GM19324 (cell line): ENCODE data around the gene ANKS3.
A peak's percentile ranks its signal among the peaks of the same experiment; 100 is the strongest.
"Not testable (repeated sequence)": the region's sequence is repeated elsewhere in the genome, so short reads cannot be mapped to it uniquely, and the experiment has no call there.

Experiments
- ATAC-seq: cut with Tn5 transposase; IDR thresholded peaks from one replicate; pipeline ENCODE4 v1.9.1; 2021; ENCODE audit warnings: mild to moderate bottlenecking, moderate library complexity; ENCODE audit not compliant: unreplicated experiment, low FRiP score

Gene ANKS3

DNA sequence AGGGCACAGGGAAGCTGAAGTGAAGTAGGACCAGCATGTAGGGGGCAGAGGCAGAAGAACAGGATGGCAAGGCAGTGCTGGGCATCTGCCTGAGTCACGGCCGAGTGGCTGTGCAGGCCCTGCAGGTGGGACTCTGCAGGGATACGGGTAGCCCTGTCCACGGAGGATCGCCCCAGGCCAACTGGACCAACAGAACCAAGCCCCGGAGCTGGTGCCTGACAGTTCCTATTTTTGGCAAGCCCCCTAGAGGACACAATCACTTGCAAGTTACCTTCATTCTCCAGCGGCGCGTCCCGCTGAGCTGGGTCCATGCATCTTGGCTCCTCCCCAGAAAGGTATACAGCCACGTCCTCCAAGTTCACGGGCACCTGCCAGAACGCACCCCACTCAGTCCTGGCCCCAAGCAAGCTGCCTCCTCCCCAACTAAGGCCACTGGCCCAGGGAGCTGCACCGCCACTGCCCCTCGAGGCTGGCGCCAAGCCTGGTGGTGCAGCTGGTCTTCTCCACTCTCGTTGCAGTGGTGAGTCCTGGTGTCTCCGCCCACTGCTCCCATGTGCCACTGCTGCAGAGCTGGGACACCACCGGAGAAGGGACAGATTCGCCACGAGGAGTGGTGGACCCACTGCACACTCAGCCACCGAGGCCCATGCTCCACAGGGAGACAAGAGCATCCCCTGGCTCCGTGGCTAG, 26.3 kb upstream of the ANKS3 start:
- ATAC-seq: no peak

DNA sequence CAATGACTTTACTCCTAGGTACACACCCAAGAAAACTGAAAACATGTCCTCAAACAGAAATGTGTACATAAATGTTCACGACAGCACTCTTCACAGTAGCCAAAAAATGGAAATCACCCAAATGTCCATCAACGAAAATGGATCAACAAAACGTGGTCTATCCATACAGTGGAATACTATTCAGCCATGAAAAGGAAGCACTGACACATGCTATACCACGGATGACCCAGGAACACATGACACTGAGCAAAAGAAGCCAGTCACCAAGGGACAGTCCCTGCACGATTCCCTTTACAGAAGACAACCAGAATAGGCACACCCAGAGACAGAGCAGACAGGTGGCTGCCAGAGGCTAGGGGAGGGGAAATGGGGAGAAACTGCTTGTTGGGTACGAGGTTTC, 21.6 kb upstream of the ANKS3 start:
- ATAC-seq: no peak

DNA sequence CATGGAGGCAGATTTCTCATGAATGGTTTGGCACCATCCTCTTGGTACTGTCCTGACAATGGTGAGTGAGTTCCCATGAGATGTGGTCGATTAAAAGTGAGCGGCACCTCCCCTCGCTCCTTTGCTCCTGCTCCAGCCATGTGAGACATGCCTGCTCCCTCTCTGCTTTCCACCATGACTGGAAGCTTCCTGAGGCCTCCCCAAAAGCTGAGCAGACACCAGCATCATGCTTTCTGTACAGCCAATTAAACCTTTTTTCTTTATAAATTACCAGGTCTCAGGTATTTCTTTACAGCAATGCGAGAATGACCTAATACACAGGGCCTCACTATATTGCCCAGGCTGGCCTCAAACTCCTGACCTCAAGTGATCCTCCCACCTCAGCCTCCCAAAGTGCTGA, 20.8 kb upstream of the ANKS3 start:
- no peak for ATAC-seq

DNA sequence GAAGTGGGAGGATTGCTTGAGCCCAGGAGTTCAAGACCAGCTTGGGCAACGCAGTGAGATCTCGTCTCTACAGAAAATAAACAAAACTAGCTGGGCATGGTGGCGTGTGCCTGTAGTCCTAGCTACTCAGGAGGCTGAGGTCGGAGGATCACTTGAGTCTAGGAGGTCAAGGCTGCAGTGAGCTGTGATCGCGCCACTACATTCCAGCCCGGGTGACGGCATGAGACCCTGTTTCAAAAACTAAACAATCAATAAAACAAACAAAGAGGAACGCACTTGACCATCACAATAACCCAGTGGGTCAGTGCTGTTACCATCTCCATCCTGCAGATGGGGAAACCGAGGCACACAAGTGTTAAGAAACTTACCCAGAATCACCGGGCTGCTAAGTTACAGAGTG, 19.2 kb upstream of the ANKS3 start:
- no peak for ATAC-seq

DNA sequence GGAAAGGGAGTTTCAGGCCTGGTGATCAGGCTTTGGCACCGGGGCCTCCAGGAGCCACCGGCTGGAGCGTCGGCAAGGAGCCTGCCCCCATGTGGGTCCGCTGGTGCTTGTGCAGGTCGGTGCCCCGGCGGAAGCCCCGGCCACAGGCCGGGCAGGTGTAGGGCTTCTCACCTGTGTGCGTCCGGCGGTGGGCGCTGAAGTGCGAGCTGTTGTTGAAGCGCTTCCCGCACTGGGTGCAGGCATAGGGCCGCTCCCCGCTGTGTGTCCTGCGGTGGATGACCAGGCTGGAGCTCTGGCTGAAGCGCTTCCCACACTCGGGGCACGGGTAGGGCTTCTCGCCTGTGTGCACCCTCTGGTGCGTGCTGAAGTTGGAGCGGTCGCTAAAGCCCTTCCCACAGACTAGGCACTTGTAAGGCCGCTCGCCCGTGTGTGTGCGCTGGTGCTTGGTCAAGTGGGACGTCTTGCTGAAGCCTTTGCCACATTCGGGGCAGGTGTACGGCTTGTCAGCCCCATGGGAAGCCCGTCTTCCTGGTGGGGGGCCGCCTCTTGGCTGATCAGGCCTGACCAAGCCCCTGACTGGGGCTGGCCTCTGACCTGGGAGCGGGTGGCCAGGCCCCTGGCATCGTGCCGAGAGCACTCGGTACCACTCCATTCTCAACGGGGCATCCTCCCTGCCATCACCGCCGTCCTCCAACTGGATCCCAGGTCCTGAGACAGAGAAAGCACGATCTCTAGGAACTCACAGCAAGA, 18.5 kb upstream of the ANKS3 start:
- no peak for ATAC-seq

DNA sequence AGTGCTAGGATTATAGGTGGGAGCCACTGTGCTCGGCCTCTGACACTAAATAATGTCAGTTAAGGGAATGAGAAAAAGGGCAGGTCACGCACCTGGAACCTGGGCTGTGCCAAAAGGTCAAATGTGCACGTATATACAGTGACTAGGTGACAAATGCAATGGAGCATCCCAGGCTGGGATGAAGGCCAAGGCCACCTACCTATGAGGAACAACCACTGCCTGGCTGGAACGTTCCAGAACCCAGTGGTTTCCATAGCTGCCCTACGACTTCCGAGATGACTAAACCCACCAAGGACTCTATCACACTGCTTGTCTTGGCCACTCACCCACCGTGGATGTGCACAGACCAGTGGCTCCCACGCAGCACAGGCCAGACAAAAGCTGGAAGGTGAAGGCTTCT, 16.8 kb upstream of the ANKS3 start:
- ATAC-seq: no peak

DNA sequence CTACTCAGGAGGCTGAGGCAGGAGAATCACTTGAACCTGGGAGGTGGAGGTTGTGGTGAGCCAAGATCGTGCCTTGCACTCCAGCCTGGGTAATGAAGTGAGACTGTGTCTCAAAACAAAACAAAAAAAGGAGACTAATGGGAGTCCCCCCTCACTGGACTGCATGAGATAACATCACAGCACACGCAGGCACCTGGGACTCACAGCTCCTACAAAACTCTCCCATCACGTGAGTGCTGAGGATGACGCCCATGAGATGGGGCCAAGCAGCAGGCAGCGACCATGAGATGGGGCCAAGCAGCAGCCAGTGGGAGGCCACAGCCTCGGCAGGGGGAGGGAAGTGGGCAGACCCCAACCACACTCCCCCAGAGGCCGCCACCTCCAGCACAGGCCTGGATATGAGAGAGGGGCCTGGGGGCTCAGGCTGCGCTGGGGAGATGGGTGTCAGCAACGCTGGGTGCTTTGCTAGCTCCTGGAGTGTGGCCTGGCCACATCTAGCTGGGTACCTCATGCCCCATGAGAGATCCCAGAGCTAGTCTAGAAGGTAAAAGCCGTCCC, 15.7 kb upstream of the ANKS3 start:
- no peak for ATAC-seq

DNA sequence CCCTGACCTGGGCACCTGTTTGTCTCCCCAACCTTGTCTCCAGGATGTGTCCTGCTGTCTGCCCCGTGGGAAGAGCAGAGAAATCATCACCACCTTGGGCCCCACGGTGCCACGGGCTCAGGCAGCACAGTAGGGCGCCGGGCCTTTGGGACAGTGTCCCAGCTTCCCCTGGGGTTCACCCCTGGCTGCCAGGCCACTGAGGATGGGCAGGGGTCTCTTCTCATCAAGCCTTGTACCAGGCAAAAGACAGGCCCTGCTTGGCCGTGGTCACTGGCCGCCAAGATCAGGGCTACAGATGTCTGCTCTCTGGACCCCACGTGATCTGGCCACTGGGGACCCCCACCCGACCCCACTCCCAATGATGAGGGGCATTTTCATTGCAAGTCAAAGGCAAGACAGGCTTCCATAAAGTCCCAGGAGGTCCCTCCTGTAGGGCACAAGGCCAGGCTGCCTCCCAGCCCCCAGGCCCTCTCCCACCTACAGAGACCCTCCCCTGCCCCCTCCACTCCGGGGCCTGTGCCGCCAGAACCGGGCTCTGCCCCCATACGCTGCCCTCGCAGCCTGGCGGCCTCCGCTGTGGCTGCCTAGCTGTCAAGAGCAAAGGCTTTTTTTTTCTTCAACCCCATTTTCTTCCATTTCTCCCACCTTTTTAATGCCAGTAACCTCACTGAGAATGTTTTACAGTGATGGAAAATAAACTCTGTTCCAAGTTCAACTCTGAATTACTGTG, 14.8 kb upstream of the ANKS3 start:
- ATAC-seq: no peak

DNA sequence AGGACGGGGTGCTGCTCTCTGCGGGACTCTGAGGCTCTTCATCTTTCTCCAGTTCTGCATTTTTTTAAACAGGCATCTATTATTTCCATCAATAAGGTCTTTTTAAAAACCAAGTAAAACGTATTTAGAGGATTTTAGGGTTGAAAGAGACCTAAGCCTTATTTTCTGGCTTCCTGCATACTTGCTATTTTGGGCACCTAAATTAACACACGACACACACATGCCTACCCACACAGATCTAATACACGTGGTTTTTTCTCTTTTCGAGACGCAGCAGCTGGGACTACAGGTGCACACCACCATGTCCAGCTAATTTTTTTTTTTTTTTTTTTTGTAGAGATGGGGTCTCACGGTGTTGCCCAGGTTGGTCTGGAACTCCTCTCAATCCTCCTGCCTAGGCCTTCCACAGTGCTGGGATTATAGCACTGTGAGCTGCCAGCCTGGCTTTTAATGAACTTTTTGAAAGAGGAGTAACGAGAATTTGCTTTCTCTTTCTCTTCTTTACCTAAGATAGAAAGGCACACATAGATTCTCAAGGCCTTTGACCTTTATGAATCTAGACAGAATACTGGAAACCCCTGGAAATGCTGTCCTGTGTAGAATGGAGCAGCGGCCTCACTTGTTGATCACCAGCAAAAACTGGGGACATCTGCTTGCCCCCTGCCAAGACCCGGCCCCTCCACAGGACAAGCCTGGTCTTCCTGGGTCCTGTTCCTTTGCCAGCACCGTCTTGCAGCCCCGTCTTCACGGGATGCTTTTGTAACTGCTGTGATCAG, 14.0 kb upstream of the ANKS3 start:
- ATAC-seq: no peak

DNA sequence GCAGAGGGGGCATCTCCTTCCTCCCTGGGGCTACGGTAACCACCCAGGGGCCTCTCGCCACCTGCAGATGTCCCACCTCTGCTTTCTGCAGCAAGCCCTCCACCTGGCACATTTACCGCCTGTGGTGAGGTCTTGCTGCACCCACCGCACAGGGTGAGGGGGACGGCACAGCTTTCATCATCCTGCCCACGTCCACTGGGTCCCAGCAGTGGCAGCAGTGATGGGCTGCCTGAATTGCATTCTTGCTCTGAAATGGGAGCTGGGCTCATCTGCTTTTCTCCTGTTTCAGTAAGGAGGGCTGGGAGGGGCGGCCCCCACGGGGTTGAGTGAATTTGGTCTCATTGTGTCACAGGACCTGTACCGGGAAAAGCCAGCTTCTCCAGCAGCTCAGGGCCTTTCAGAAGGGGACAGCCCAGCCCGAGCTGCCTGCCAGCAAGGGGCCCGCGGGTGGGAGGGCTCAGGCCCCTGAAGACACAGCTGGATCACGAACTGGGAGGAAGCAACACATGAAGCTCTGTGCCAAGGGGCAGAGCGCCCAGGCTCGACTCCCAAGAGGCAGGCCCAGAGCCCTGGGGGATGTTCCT, 13.0 kb upstream of the ANKS3 start:
- no peak for ATAC-seq

DNA sequence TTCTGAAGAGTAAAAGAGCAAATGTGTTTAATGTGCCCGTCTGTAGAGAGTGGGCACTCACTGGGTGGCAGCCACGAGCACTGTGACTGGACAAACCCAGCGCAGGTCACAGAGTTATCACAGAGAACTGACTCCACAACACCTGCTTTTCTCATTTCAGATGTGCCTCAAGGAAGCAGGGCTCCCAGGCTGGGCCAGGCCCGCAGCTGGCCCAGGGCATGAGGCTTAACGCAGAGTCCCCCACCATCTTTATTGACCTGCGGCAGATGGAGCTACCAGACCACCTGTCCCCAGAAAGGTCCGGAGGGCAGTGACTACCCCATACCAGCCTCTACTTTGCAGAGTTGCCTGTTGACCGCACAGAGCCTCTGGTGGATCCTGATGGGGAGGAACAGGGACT, 12.1 kb upstream of the ANKS3 start:
- ATAC-seq: no peak

DNA sequence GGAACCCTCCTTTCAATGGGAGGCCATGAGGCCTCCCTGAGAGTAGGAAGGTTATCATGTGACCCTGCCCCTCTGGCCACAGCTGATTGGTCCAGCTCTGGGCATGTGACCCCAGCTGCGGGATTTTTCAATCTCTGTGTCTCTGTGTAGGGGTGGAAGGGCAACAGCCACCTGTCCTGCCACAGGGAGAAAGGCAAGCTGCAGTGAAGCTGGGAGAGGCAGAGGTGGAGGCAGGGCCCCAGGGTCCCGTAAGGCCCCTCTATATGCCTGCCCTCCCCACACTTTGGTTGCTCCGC, 11.2 kb upstream of the ANKS3 start:
- ATAC-seq: no peak

DNA sequence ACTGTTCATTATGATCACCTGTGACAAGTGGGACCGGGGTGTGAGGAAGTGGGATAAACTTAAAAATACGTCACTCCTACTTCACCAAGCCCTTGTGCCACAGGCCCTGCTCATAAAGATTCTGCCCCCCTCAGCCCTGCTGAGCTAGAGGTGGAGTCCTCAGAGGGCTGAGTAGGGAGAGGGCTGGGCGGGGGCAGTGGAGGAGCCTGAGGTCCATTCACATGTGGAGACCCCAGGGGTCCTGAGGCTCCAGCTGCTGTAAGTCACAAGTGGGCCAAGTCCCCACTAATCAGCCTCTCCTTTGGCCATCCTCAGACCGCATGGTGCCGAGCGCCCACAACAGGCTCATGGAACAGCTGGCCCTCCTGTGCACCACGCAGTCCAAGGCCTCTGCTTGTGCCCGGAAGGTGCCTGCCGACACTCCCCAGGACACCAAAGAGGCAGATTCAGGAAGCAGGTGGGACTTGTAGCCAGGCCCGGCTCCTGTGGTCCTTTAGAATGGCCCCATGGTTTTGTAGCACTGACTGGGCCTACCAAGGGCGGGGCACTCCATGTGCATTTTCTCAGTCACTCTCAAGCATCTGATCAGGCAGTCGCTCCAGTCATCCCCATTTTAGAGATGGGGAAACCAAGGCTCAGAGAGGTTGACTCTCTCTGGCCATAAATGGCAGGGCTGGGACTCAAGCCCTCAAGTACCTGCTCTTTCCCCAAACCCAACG, 10.6 kb upstream of the ANKS3 start:
- no peak for ATAC-seq

DNA sequence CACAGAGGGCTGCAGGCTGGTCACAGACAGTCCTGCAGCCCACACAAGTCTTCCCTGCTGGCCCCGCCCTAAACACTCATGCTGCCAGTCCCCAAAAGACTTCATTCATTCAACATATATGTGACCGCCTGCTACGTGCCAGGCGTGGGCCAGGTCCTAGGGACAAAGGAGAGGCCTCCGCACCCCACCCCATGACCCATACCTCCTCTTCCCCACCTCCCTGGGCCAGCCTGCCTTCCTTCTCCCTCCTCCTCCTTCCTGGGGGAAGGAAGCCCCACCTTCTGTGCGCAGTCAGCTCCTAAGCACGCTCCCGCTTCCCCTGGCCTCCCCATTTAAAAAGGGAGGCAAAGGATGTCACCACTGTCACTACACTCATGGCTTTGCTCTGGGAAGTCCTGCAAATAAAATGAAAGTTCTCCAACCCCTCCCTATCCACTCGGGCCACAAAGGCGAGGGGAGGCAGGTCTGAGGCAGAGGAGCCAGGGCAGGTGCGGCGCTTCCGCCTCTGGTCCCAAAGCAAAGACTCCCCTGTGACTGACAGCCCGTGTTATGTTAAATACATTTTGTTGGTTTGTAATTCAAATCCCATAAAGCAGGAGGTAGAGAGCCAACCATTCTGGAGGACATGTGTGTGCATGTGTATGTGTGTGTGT, 9.3 kb upstream of the ANKS3 start:
- ATAC-seq: no peak

DNA sequence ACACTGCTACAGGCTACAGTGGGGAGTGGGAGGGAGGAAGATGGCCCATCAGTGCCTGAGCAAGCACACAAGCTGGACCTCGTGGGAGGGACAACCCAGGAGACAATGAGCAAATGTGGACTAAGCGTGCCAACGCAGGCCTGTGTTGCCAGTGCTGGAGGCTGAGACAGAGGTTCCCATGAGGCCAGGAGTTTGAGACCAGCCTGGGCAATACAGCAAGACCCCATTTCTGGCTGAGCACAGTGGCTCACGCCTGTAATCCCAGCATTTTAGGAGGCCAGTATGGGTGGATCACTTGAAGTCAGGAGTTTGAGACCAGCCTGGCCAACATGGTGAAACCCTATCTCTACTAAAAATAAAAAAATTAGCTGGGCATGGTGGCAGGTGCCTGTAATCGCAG, 4.3 kb upstream of the ANKS3 start:
- ATAC-seq: not testable (repeated sequence)

DNA sequence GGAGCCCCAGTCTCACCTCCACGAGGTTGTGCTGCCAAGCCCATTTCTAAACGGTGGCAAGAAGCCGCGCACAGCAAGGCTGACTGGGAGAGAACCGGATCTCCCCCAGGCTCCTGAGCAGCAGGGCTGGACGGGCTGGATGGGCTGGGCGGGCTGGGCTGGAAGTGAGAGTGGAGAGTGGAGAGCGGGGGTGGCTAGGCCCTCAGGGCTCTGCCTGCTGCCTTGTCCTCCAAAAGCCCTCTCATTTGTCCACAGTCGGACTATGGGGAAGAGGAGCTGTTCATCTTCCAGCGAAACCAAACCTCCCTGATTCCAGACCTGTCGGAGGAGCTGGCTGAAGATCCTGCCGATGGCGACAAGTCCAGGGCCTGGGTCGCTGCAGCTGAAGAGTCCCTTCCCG, 3.5 kb upstream of the ANKS3 start:
- ATAC-seq: no peak

DNA sequence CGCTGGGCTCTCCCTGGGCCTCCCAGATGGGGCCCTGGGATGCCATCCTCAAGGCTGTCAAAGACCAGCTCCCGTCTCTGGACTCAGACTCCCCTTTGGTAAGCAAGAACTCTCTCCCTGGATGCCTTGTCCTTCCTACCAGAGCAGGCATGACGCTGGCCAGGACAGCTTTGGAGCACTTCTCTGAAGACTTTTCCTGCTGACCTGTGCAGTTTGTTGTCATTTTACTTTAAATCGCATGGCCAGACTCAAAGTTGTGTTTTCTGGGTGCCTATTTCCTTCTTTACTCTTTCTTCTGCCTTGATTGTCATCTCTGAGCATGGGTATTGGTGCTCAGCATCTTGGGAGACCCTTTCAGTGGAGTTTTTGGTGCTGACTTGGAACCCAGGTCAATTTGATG, 2.5 kb upstream of the ANKS3 start:
- ATAC-seq: no peak

DNA sequence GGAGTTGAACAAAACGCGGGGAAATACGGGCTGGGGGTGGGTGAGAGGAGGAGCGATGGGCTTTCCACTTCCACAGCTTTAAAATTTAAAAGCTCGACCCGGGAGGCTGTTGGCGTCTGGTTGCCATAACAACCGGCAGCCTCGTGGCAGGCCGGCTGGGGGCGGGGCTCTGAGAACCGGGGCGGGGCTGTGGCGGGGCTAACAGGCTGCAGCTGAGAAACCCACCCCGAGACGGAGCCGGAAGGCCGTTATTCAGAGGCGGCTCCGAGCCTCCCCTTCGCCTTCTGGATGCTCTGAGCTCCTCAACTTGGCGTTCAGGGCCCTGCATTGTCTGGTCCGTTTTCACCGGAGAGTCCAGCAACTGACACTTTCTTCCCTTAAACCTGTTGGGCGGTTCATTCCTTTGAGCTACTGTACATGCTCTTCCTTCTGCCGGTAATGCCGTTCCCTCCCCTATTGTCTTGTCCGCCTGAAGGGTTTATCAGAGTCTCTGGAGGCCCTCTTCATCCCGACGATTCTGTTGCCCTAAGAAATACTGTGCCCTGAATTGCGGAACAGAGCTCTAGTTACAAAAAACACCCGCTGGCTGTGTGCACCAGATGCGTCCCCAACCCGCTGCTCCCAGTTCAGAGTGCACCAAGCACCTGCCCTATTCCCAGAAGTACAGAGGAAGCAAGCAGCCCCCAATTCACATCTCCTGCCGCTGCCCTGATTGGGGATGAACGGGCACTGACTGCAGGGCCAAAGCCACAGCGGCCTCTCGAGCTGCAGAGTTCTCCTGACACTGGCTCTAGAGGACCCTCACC, 862 bp upstream of the ANKS3 start:
- peak; percentile 56 for ATAC-seq

DNA sequence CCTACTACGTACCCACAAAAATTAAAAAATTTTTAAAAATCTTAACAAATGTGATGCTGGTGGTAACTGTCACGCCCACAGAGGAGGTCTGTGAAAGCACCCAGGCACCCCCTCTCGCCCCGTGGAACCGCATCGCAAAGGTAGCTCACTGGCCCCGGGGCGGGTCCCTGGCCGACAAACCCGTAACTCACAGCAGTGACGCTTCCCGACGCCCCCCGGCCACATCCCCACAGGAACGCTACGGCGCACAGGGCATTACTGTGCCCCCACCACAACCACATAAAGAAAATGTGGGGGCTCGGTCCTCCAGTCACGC, 366 bp downstream of the ANKS3 start:
- no peak for ATAC-seq
